Caco-2 (cell line): ENCODE measurements around the gene GDA. TPM values are rescaled to one million over a fixed set of nuclear protein-coding genes. Genes with fewer than 3 reads are reported as not detected.
"Not testable (repeated sequence)": the region's sequence is repeated elsewhere in the genome, so short reads cannot be mapped to it uniquely, and the experiment has no call there.

Source experiments
- BruUV-seq: library from RNA; stranded (reverse); fragments of 400-500 nt; replicated peaks from 2 replicates; lab custom pipeline; 2021; lab: Mats Ljungman, UMichigan
- CTCF ChIA-PET: fragments of 300-600 bp; sonication (Branson Sonifier 250); formaldehyde crosslinking; loops from one replicate; lab custom pipeline; 2022; ENCODE audit warnings: antibody characterized with exemption; lab: Charles Lee
- POLR2A ChIA-PET: fragments of 300-600 bp; sonication (Branson Sonifier 250); formaldehyde crosslinking; loops from one replicate; lab custom pipeline; 2022; ENCODE audit warnings: antibody characterized with exemption; lab: Charles Lee
- DNase-seq, 2 experiments: peaks; one replicate each; pipeline versions ENCODE4 v3.0.0 to v3.0.0-alpha.2; 2020 to 2022
- H3K27me3 ChIP-seq: replicated peaks from 2 replicates; pipeline ENCODE4 v1.6.0; 2011; ENCODE audit warnings: low read length; ENCODE audit not compliant: control insufficient read depth, insufficient read depth
- H3K36me3 ChIP-seq: 2 replicates; pipeline ENCODE4 v1.5.1; 2011; ENCODE audit warnings: low read length; ENCODE audit not compliant: control insufficient read depth, insufficient read depth
- H3K4me1 ChIP-seq: fragments of 250-450 bp; sonication (Bioruptor Pico); 2 replicates; pipeline ENCODE4 v1.5.1; 2020; ENCODE audit warnings: mild to moderate bottlenecking
- H3K4me3 ChIP-seq: 2 replicates; pipeline ENCODE4 v1.5.1; 2011; ENCODE audit warnings: low read depth, mild to moderate bottlenecking, control low read depth, low read length
- H3K9me3 ChIP-seq: fragments of 250-450 bp; sonication (Bioruptor Pico); 2 replicates; pipeline ENCODE4 v1.5.1; 2020; ENCODE audit warnings: mild to moderate bottlenecking, moderate library complexity
- H3K27ac Mint-ChIP-seq: one replicate; pipeline ENCODE4 v1.8.0; 2022; ENCODE audit warnings: mixed read lengths; ENCODE audit not compliant: unreplicated experiment
- H3K27me3 Mint-ChIP-seq: one replicate; pipeline ENCODE4 v1.8.0; 2022; ENCODE audit warnings: mixed read lengths; ENCODE audit not compliant: insufficient read depth, unreplicated experiment
- H3K36me3 Mint-ChIP-seq: one replicate; pipeline ENCODE4 v1.8.0; 2022; ENCODE audit warnings: mild to moderate bottlenecking, mixed read lengths; ENCODE audit not compliant: insufficient read depth, unreplicated experiment
- H3K4me1 Mint-ChIP-seq: one replicate; pipeline ENCODE4 v1.8.0; 2022; ENCODE audit warnings: low read depth, mixed read lengths; ENCODE audit not compliant: unreplicated experiment
- H3K4me3 Mint-ChIP-seq: one replicate; pipeline ENCODE4 v1.8.0; 2022; ENCODE audit warnings: mild to moderate bottlenecking, moderate library complexity, mixed read lengths; ENCODE audit not compliant: unreplicated experiment
- H3K9me3 Mint-ChIP-seq: one replicate; pipeline ENCODE4 v1.8.0; 2022; ENCODE audit warnings: mixed read lengths; ENCODE audit not compliant: unreplicated experiment
- CTCF ChIP-seq, 2 experiments: fragments of 200-600 bp in 1 of 2; IDR thresholded peaks; 1 replicate in 1 of 2; 2 replicates in 1 of 2; pipeline versions ENCODE4 v1.5.1 to v1.8.0; 2011 to 2022; ENCODE audit warnings: antibody characterized with exemption in 1 of 2, control low read depth in 1 of 2, inconsistent platforms in 1 of 2, low read depth in 1 of 2, low read length in 1 of 2, mild to moderate bottlenecking in 1 of 2, moderate library complexity in 1 of 2; ENCODE audit not compliant: insufficient read depth in 1 of 2, severe bottlenecking in 1 of 2, unreplicated experiment in 1 of 2
- intact Hi-C: fragments of 100-400 bp; cut with micrococcal nuclease; formaldehyde crosslinking; loops from one replicate; pipeline ENCODE4 v1.10.0; 2022; ENCODE audit not compliant: unreplicated experiment
- total RNA-seq: library from RNA; stranded (reverse); gene quantifications from 2 replicates; pipeline ENCODE4 v1.2.3, GENCODE V29; 2022

The GDA gene
- total RNA-seq, 1 experiment from 2014 or later, result 3.1 TPM

GRCh38 chr9:72268961-72269360, 119.7 kb downstream of the GDA start:
- Mint-ChIP-seq H3K4me3 (no peak overlapping the region), H3K36me3 (no peaks in the 10 kb centered on the region), H3K9me3 (no peaks in the 10 kb centered on the region), H3K27me3 (no peaks in the 10 kb centered on the region), H3K4me1 (no peaks in the 10 kb centered on the region), H3K27ac (no peak overlapping the region)
- no peaks in the 10 kb centered on the region for H3K27me3 ChIP-seq
- intact Hi-C loops, result no loop called here
- no peaks in the 10 kb centered on the region for H3K4me1 ChIP-seq
- ChIA-PET POLR2A (no interaction called here), CTCF (no interaction called here)
- no peaks in the 10 kb centered on the region for H3K9me3 ChIP-seq
- TF ChIP-seq CTCF (IDR thresholded peaks at IDR 0.05; ENCODE audit: insufficient read depth in 1 of 2, low read depth in 1 of 2, low read length in 1 of 2, severe bottlenecking in 1 of 2, unreplicated experiment in 1 of 2), result no peak
- BruUV-seq, result no TSS peak
- no peaks in the 10 kb centered on the region for H3K36me3 ChIP-seq
- H3K4me3 ChIP-seq, result no peak overlapping the region
- DNase-seq, result no peak

- H3K4me3 Mint-ChIP-seq, H3K27ac Mint-ChIP-seq, H3K4me1 Mint-ChIP-seq, BruUV-seq, POLR2A ChIA-PET, H3K27me3 Mint-ChIP-seq, CTCF ChIA-PET, intact Hi-C loops, H3K36me3 ChIP-seq, H3K36me3 Mint-ChIP-seq, H3K4me3 ChIP-seq, H3K9me3 ChIP-seq, DNase-seq, H3K27me3 ChIP-seq, H3K9me3 Mint-ChIP-seq, H3K4me1 ChIP-seq: not testable (repeated sequence)
Measured at GRCh38 chr9:72270359-72270758, 121.1 kb downstream of the GDA start.

GRCh38 chr9:72271613-72272478, 122.6 kb downstream of the GDA start:
- no peaks in the 10 kb centered on the region for H3K36me3 ChIP-seq
- Mint-ChIP-seq H3K27ac (no peak overlapping the region), H3K36me3 (no peaks in the 10 kb centered on the region), H3K4me1 (no peaks in the 10 kb centered on the region), H3K9me3 (no peaks in the 10 kb centered on the region), H3K4me3 (no peak overlapping the region), H3K27me3 (no peaks in the 10 kb centered on the region)
- no TSS peak for BruUV-seq
- ChIA-PET CTCF (interaction anchor here (1.6 kb wide), 1 partner anchor 233 kb away, joined by 12 read pairs; no protein-coding TSS in a partner anchor), POLR2A (no interaction called here)
- TF ChIP-seq CTCF (IDR thresholded peaks at IDR 0.05; ENCODE audit: insufficient read depth in 1 of 2, low read depth in 1 of 2, low read length in 1 of 2, severe bottlenecking in 1 of 2, unreplicated experiment in 1 of 2), result peak in 1 of 2 experiments; percentile 43
- peak in 1 of 2 experiments; percentile 7 for DNase-seq
- H3K27me3 ChIP-seq, result no peaks in the 10 kb centered on the region
- H3K4me3 ChIP-seq, result no peak overlapping the region
- intact Hi-C loops, result loop anchor here (1.0 kb wide), 2 partner anchors 69 to 233 kb away; no protein-coding TSS in a partner anchor
- H3K9me3 ChIP-seq, result no peaks in the 10 kb centered on the region
- no peaks in the 10 kb centered on the region for H3K4me1 ChIP-seq
